ENCODE results near the gene COX7A1. TPM values are rescaled to one million over a fixed set of nuclear protein-coding genes. Genes with fewer than 3 reads are reported as not detected.
A peak's percentile ranks its signal among the peaks of the same experiment; 100 is the strongest.

The COX7A1 gene
- total RNA-seq, 2 donors from 2014 or later = not detected

DNA sequence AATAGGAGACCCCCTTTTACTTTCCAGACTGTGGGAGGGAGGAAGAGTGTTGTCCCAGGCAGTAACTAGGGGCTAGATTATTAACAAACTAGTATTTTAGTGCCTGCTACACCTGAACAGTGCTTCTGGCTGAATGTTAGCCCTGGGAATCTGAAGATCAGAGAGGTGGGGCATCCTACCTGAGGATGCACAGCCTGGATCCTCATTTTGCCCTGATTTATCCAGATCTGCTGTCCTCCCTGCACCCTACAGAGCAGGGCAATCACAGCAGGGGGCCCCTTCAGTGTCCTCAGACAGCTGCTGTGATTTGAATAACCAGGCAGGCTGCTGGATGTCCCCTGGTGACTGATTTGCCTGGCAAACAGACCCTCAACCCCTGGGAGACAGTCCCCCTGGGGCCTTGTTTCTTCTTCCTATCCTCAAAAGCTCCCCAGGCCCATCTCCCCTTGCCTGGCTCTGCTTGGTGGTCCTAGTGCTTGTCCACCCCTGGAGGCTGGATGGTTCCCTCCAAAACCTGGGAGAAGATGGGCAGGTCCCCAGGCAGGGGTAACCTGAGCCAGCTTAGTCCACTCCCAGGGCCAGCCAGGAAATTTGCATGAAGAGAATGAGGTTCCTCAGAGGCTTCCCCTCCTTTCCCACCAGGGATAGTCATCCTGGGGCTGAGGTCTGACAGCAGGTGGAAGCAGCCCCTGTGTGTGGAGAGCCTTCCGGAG, 41.6 kb downstream of the COX7A1 start, which contains the start of gene OVOL3:
TSS of gene OVOL3 (plus strand) at position 657 of the 713 bp plus-strand sequence. CDS start 60 bp downstream, outside the sequence.
- ATAC-seq (replicated peaks) = no peak
- Mint-ChIP-seq H3K4me1 (peaks cover 8% of the 10 kb centered on the region), H3K4me3 (no peak within 1 kb of the TSS), H3K36me3 (ENCODE audit: low read depth) (peaks cover 43% of the 10 kb centered on the region), H3K27me3 (no peaks in the 10 kb centered on the region), H3K9me3 (no peaks in the 10 kb centered on the region), H3K27ac (no peak within 1 kb of the TSS)

DNA sequence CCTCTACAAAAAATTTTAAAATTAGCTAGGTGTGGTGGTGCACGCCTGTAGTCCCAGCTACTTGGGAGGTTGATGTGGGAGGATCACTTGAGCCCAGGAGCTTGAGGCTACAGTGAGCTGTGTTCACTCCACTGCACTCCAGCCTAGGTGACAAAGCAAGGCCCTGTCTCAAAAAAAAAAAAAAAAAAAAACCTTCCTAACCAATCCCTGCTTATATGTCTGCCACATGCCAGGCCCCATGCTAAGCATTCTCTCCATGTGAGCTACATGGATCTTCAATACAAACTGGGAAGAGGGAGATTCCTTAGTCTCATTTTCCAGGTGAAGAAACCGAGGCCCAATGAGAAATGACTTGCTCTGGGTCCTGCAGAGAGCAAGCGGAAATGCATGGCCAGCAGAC, 43.6 kb downstream of the COX7A1 start:
- H3K4me1 Mint-ChIP-seq = peaks cover 4% of the 10 kb centered on the region
- no peak overlapping the region for H3K4me3 Mint-ChIP-seq
- peaks cover 25% of the 10 kb centered on the region for H3K36me3 Mint-ChIP-seq (ENCODE audit: low read depth)
- H3K27me3 Mint-ChIP-seq = no peaks in the 10 kb centered on the region
- no peak for ATAC-seq (replicated peaks)
- H3K9me3 Mint-ChIP-seq = no peaks in the 10 kb centered on the region
- no peak overlapping the region for H3K27ac Mint-ChIP-seq

DNA sequence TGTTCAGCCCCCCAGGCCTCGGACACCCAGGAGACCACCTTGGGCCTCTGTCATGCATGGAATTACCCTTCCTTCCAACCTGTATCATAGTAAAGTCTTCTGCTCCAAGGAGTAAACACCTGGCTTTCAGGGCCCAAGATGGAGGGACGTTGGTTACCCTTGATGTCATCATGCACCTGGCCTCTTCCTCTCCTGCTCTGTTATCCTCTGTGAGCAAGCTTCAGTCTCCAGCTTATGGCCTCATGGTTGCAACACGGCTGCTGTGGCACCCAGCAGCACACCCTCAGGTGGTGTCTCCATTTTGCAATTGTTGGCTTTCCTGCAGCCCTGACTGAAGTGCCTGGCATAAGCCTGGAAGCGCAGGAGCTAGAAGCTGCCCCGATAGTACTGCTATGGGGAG, 45.3 kb downstream of the COX7A1 start:
- H3K4me3 Mint-ChIP-seq = no peak overlapping the region
- H3K27ac Mint-ChIP-seq = peak overlapping the region; percentile 74
- no peaks in the 10 kb centered on the region for H3K27me3 Mint-ChIP-seq
- no peaks in the 10 kb centered on the region for H3K9me3 Mint-ChIP-seq
- no peak for ATAC-seq (replicated peaks)
- H3K4me1 Mint-ChIP-seq = no peaks in the 10 kb centered on the region
- H3K36me3 Mint-ChIP-seq (ENCODE audit: low read depth) = peaks cover 16% of the 10 kb centered on the region

DNA sequence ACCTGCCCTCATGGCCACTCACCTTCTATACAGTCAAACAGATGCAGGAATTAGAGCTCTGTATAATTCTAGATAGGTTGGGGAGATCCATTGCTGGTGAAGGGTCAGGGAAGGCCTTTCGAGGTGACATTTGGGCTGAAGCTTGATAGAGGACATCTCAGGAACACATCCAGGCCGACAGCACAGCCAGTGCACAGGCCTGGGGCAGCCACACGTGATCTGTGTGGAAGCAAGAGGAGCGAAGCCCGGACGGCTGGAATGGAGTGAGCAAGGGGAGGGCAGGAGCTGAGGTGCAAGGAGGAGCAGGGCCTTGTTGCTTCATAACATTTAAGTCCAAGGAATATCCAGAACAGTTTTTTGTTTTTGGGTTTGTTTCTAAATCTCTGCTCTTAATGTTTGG, 45.8 kb downstream of the COX7A1 start:
- H3K36me3 Mint-ChIP-seq (ENCODE audit: low read depth) = peaks cover 10% of the 10 kb centered on the region
- H3K27me3 Mint-ChIP-seq = no peaks in the 10 kb centered on the region
- peak overlapping the region; percentile 74 for H3K27ac Mint-ChIP-seq
- no peak for ATAC-seq (replicated peaks)
- H3K9me3 Mint-ChIP-seq = no peaks in the 10 kb centered on the region
- H3K4me3 Mint-ChIP-seq = no peak overlapping the region
- no peaks in the 10 kb centered on the region for H3K4me1 Mint-ChIP-seq

DNA sequence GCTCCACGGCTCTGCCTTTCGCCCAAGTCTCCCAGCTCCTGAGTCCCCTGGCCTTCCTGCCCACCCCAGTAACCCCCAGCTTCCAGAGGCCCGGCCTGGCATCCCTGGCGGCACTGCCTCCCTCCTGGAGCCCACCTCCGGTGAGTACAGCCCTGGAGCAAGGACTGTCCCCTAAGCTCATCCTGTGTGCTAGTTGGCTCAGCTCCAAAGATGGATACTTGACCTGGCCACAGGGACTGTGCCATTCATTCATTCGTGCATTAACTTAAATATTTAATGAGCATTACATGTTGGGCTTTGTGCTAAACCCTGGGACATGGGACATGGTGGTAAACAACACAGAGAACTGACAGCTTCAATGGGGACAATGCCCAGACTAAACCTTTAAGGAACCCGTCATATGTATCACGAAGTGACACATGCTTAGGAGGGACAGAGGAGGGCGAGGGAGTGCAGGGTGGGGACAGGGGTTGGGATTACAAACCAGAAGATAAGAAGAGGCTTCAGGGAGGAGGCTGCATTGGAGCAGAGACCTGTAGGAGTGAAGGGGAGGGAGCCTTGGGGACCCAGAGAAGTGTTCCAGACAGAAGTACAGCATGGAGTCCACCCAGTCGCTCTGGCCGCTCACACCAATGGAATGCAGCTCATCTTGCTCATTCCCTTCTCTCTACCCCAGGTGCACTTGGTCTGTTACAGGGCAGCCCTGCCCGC, 48.2 kb downstream of the COX7A1 start:
- Mint-ChIP-seq H3K27me3 (no peaks in the 10 kb centered on the region), H3K4me1 (no peaks in the 10 kb centered on the region), H3K4me3 (no peak overlapping the region), H3K36me3 (ENCODE audit: low read depth) (peaks cover 8% of the 10 kb centered on the region), H3K9me3 (no peaks in the 10 kb centered on the region), H3K27ac (no peak overlapping the region)
- no peak for ATAC-seq (replicated peaks)

DNA sequence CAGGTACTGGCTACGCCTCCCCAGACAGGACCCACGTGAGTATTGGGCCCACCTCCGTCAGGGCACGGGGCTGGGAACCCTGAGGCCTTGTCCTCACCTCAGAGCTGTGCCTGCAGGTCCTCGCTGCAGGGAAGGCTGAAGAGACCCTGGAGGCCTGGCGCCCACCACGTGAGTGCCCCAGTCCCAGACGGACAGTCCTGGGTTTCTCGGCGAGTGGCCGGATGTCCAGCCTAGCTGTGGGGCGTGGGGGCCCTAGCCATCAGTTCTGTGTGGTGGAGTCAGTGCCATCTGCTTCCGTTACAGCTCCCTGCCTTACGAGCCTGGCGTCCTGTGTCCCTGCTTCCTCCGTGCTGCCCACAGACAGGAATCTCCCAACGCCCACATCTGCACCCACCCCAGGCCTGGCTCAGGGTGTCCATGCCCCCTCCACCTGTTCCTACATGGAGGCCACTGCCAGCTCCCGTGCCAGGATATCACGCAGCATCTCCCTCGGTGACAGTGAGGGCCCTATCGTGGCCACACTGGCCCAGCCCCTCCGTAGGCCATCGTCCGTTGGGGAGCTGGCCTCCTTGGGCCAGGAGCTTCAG, 49.1 kb downstream of the COX7A1 start:
- Mint-ChIP-seq H3K9me3 (no peaks in the 10 kb centered on the region), H3K4me3 (no peak overlapping the region), H3K27ac (no peak overlapping the region), H3K27me3 (no peaks in the 10 kb centered on the region), H3K36me3 (ENCODE audit: low read depth) (peaks cover 13% of the 10 kb centered on the region), H3K4me1 (no peaks in the 10 kb centered on the region)
- no peak for ATAC-seq (replicated peaks)

DNA sequence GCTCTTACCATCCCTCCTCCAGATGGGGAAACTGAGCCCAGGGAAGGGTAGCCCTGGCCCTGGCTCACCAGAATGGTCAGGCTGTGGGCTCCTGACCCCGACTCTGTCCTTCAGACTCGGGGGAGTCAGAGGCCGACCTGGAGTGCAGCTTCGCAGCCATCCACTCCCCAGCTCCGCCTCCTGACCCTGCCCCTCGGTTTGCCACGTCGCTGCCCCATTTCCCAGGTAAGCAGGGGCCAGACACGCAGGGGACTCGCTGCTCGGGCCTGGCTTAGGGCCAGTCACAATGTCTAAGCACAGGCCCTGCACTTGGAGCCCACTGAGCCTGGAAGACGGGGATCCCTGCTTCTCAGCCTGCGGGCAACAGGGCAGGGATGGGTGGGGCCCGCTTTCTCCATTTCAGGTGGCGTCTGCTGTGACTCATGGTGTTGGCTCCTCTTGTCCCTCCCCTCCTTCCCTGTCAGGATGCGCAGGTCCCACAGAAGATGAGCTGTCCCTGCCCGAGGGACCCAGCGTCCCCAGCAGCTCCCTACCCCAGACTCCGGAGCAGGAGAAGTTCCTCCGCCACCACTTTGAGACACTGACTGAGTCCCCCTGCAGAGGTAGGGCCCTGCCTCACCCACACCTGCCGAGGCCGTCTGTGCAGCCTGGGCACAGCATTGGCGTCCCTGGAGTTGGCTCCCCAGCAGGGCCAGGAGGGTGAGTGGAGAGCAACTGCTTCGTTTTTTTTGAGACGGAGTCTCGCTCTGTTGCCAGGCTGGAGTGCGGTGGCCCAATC, 50.5 kb downstream of the COX7A1 start:
- Mint-ChIP-seq H3K27ac (no peak overlapping the region), H3K4me1 (no peaks in the 10 kb centered on the region), H3K36me3 (ENCODE audit: low read depth) (peaks cover 21% of the 10 kb centered on the region), H3K27me3 (no peaks in the 10 kb centered on the region), H3K4me3 (no peak overlapping the region), H3K9me3 (no peaks in the 10 kb centered on the region)
- no peak for ATAC-seq (replicated peaks)

Other genes starting within 250 kb of the COX7A1 start
- gene HCST, start 249.9 kb downstream of the COX7A1 start, total RNA-seq = 10 to 100 TPM; 45.5 to 47.6 TPM
- gene TYROBP, start 244.2 kb downstream of the COX7A1 start, total RNA-seq = not detected
- gene LRFN3, start 216.1 kb downstream of the COX7A1 start, total RNA-seq = 10 to 100 TPM in 1 of 2 donors, 1 to 10 TPM in 1; 9.8 to 15.1 TPM
- gene SDHAF1, start 157.3 kb downstream of the COX7A1 start, total RNA-seq = 10 to 100 TPM; 17.5 to 26.0 TPM
- gene SYNE4, start 143.6 kb downstream of the COX7A1 start, total RNA-seq = 1 to 10 TPM; 1.5 to 3.9 TPM
- gene ALKBH6, start 138.2 kb downstream of the COX7A1 start, total RNA-seq = 10 to 100 TPM; 39.1 to 69.6 TPM
- 1 to 10 TPM in 1 of 2 donors, under 1 TPM in 1; 0.89 to 7.1 TPM for gene CLIP3, start 119.6 kb downstream of the COX7A1 start, total RNA-seq
- gene THAP8, start 98.2 kb downstream of the COX7A1 start, total RNA-seq = 1 to 10 TPM; 2.3 to 7.9 TPM
- 10 to 100 TPM; 19.3 to 33.2 TPM for gene WDR62, start 97.5 kb downstream of the COX7A1 start, total RNA-seq
- not detected for gene OVOL3, start 41.3 kb downstream of the COX7A1 start, total RNA-seq
- 10 to 100 TPM; 32.4 to 58.0 TPM for gene POLR2I, start 37.6 kb downstream of the COX7A1 start, total RNA-seq
- gene TBCB, start 37.0 kb downstream of the COX7A1 start, total RNA-seq = 100 to 1,000 TPM; 105 to 162 TPM
- 100 to 1,000 TPM; 259 to 374 TPM for gene CAPNS1, start 12.4 kb downstream of the COX7A1 start, total RNA-seq
- gene ZNF565, start 62.2 kb upstream of the COX7A1 start, total RNA-seq = 1 to 10 TPM; 3.0 to 6.5 TPM
- 10 to 100 TPM; 72.8 to 83.8 TPM for gene ZNF146, start 62.7 kb upstream of the COX7A1 start, total RNA-seq
- 1 to 10 TPM; 1.8 to 2.0 TPM for gene ZFP14, start 226.8 kb upstream of the COX7A1 start, total RNA-seq